Activated effector memory CD4-positive, alpha-beta T cell treated with Interleukin-2 at 50 U/mL for 16 hours (primary cell): Measurements from ENCODE around the gene AIDA.
A peak's percentile ranks its signal among the peaks of the same experiment; 100 is the strongest.

Source experiments
- DNase-seq: peaks from one replicate; pipeline ENCODE4 v3.0.0-alpha.2; 2020

The AIDA gene

GRCh38 chr1:222643938-222644635 is 68.2 kb downstream of the AIDA start:
- DNase-seq, result peak; percentile 97

GRCh38 chr1:222643606-222643937 is 68.7 kb downstream of the AIDA start:
- no peak for DNase-seq

GRCh38 chr1:222642468-222642867 is 69.8 kb downstream of the AIDA start:
- no peak for DNase-seq

GRCh38 chr1:222641269-222641948 is 70.9 kb downstream of the AIDA start:
- no peak for DNase-seq

- no peak for DNase-seq
Observed at GRCh38 chr1:222634180-222635013, 77.9 kb downstream of the AIDA start.

- no peak for DNase-seq
Observed at GRCh38 chr1:222632749-222633148, 79.5 kb downstream of the AIDA start.

GRCh38 chr1:222631611-222632208 is 80.6 kb downstream of the AIDA start:
- no peak for DNase-seq

GRCh38 chr1:222629921-222630535 is 82.3 kb downstream of the AIDA start:
- DNase-seq, result no peak

GRCh38 chr1:222627232-222627631 is 85.1 kb downstream of the AIDA start:
- no peak for DNase-seq

GRCh38 chr1:222624214-222624613 is 88.1 kb downstream of the AIDA start:
- DNase-seq, result no peak

GRCh38 chr1:222623458-222623857 is 88.8 kb downstream of the AIDA start:
- no peak for DNase-seq

GRCh38 chr1:222622765-222623164 is 89.5 kb downstream of the AIDA start:
- no peak for DNase-seq

- DNase-seq, result no peak
Observed at GRCh38 chr1:222620566-222620965, 91.7 kb downstream of the AIDA start.

GRCh38 chr1:222618880-222619596 is 93.3 kb downstream of the AIDA start:
- no peak for DNase-seq
